Measurements from ENCODE around the gene NR1H2. TPM values are rescaled to one million over a fixed set of nuclear protein-coding genes. Genes with fewer than 3 reads are reported as not detected.

NR1H2 gene
- total RNA-seq, 1 experiment from 2014 or later, result 40.3 TPM

- ChIA-PET RAD21 (ENCODE audit: low non-redundant PET in 1 of 2, low total read pairs in 2 of 2, uncharacterized antibody in 2 of 2, unreplicated experiment in 2 of 2) (no interaction called here), CTCF (interaction anchor here (1.4 kb wide), 1 partner anchor 46 kb away, joined by 4 read pairs; no protein-coding TSS in a partner anchor), POLR2A (no interaction called here)
- H3K4me2 ChIP-seq (ENCODE audit: low read length), result no peak overlapping the region
- H3K27ac ChIP-seq (ENCODE audit: low read depth, low read length), result peak overlapping the region; percentile 43; the same call in 1 of the 2 replicates
- no peaks in the 10 kb centered on the region for H4K20me1 ChIP-seq (ENCODE audit: insufficient read depth)
- intact Hi-C loops (cut with micrococcal nuclease), result loop anchor here (2.0 kb wide), 1 partner anchor 46 kb away; no protein-coding TSS in a partner anchor
- H3K9me2 ChIP-seq (ENCODE audit: insufficient read depth), result no peaks in the 10 kb centered on the region
- peaks cover 0 to 8% of the 10 kb centered on the region in 2 experiments for H3K36me3 ChIP-seq (ENCODE audit: control insufficient read depth in 1 of 2, insufficient read depth in 2 of 2, low read length in 2 of 2)
- TF ChIP-seq FOSL1 (IDR thresholded peaks at IDR 0.05; ENCODE audit: low read depth) (no peak), MAX (IDR thresholded peaks at IDR 0.05) (peak; percentile 69), ZNF274 (IDR thresholded peaks at IDR 0.05; ENCODE audit: low read depth, low read length) (no peak), CTCF (IDR thresholded peaks at IDR 0.05 in 2 of 3, conservative IDR thresholded peaks at IDR 0.05 in 1 of 3; ENCODE audit: borderline replicate concordance in 1 of 3, insufficient read depth in 1 of 3, low read depth in 2 of 3, low read length in 2 of 3) (peak; percentile 43 to 92 (median 90); a peak in 5 of 6 replicates), ZFX (IDR thresholded peaks at IDR 0.05) (no peak), YY1 (IDR thresholded peaks at IDR 0.05; ENCODE audit: extremely low read depth, insufficient replicate concordance, low read depth, low read length) (peak; percentile 20), ATF3 (IDR thresholded peaks at IDR 0.05) (no peak)
- H3K9ac ChIP-seq (ENCODE audit: low read length), result no peak overlapping the region
- no peaks in the 10 kb centered on the region for H3K4me1 ChIP-seq (ENCODE audit: control insufficient read depth in 1 of 2, insufficient read depth in 2 of 2, low read length in 2 of 2)
- no peak overlapping the region for H2AFZ ChIP-seq (ENCODE audit: low read depth, low read length, poor library complexity, severe bottlenecking)
- no peak overlapping the region for H3K4me3 ChIP-seq (replicated peaks in 1 of 2; ENCODE audit: low read depth in 1 of 2, low read length in 2 of 2)
- DNase-seq (ENCODE audit: low read depth, low spot score), result peak; percentile 16
- no TSS peak for BruUV-seq (replicated peaks)
- no peaks in the 10 kb centered on the region for H3K27me3 ChIP-seq (ENCODE audit: insufficient read depth, low read length)
- peak; percentile 83 for ATAC-seq
- H3K79me2 ChIP-seq (ENCODE audit: insufficient read depth, low read length), result no peaks in the 10 kb centered on the region
- no peaks in the 10 kb centered on the region for H3K9me3 ChIP-seq (ENCODE audit: control insufficient read depth in 1 of 2, insufficient read depth in 1 of 2, low read depth in 1 of 2, low read length in 2 of 2)
Measured at GRCh38 chr19:50414864-50415660, 38.8 kb downstream of the NR1H2 start.
